IPS-20b (cell line): ENCODE data around the gene PAFAH1B2.

Experiments used
- H3K27ac ChIP-seq: one replicate; pipeline ENCODE4 v1.5.1; 2013; ENCODE audit warnings: low read length
- H3K27me3 ChIP-seq: 2 replicates; pipeline ENCODE4 v1.6.1; 2013; ENCODE audit warnings: mild to moderate bottlenecking, low read length, inconsistent platforms; ENCODE audit not compliant: insufficient read depth
- H3K36me3 ChIP-seq: 2 replicates; pipeline ENCODE4 v1.6.1; 2013; ENCODE audit warnings: low read depth, mild to moderate bottlenecking, inconsistent platforms, low read length, moderate library complexity; ENCODE audit not compliant: insufficient read depth
- H3K4me1 ChIP-seq: 2 replicates; pipeline ENCODE4 v1.6.1; 2013; ENCODE audit warnings: mild to moderate bottlenecking, control low read depth, inconsistent platforms, low read length, moderate library complexity; ENCODE audit not compliant: insufficient read depth
- H3K4me3 ChIP-seq: 2 replicates; pipeline ENCODE4 v1.5.1; 2013; ENCODE audit warnings: mild to moderate bottlenecking, low read length, inconsistent platforms
- H3K9ac ChIP-seq: 2 replicates; pipeline ENCODE4 v1.6.1; 2013; ENCODE audit warnings: low read depth, mild to moderate bottlenecking, inconsistent platforms, low read length, moderate library complexity
- H3K9me3 ChIP-seq: 2 replicates; pipeline ENCODE4 v1.6.1; 2013; ENCODE audit warnings: mild to moderate bottlenecking, low read depth, low read length, inconsistent platforms; ENCODE audit not compliant: insufficient read depth

The PAFAH1B2 gene

DNA sequence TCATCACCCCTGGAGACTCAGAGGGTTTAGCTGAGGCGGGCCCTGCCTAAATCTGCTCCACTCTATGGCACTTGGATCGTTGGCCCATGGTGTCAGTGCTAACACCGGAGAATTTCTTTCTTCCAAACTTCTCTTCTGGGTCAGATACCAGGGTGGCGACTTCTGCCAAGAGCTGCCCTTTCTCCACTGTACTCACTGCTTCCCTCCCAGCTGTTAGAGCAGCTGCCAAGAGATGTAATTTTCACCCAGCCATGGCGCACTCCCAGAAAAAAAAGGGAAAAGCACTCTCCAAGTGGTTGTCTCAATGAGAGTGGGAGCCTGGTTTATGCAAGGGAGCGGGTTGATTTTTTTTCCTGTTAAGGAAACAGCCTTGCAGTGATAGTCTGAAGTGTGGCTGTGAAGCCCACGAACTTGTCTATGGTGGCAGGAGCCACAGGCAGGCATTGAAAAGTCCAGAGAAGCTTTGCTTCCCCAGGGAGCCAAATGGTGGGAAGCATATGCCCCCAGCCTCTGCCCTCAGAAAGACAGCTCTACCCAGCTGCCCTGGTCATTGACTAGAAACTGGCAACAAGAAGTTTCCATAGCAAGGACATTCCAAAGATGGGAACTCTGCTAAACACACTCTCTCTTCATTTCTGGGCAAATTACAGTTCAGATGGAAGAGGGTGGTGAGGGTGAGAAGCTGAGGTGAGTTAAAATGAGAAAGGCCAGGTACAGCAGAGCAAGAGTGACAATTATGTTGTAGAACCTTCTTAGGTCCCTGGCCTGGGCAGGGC lies 77.1 kb downstream of the PAFAH1B2 start:
- no peak overlapping the region for H3K4me3 ChIP-seq
- peaks cover 68% of the 10 kb centered on the region for H3K36me3 ChIP-seq
- H3K4me1 ChIP-seq, result no peaks in the 10 kb centered on the region
- H3K9me3 ChIP-seq, result no peaks in the 10 kb centered on the region
- no peaks in the 10 kb centered on the region for H3K27me3 ChIP-seq
- no peak overlapping the region for H3K9ac ChIP-seq
- H3K27ac ChIP-seq, result no peak overlapping the region

DNA sequence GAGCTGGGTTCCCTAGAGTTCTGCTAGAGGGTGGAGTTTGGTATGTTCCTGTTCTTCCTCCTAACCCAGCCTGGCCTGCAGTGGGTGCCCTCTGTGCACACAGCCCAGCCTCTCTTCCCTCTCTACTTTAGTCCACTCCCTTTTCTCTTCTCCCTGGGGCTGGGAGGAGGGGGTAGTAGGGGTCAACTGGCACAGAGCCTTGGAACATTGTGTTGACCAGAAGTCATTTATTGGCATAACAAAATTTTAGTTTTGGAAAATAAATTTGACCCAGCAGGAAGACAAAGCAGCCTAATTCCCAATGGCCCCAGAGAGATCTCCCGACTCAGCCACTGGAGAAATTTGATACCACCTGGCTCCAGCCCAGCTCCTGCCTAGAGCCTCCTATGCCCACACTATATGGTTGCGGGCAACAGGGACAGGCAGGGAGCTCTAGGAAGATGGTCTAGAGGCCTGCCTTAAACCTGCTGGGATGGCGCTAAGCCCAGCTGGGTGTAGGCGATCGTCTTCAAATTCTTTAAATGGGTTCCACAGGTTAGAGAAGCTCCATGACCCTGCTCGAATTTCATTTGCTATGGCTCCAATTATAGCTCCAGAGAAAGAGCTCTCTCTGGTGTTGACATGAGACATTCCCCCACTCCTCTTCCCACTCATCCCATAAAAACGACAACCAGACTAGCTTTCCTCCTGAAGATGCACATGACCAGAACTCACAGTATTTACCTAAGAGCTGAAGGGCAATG lies 77.9 kb downstream of the PAFAH1B2 start:
- Histone ChIP-seq H3K4me1 (no peaks in the 10 kb centered on the region), H3K27me3 (no peaks in the 10 kb centered on the region), H3K9ac (no peak overlapping the region), H3K27ac (no peak overlapping the region), H3K4me3 (no peak overlapping the region), H3K36me3 (peaks cover 67% of the 10 kb centered on the region), H3K9me3 (no peaks in the 10 kb centered on the region)

DNA sequence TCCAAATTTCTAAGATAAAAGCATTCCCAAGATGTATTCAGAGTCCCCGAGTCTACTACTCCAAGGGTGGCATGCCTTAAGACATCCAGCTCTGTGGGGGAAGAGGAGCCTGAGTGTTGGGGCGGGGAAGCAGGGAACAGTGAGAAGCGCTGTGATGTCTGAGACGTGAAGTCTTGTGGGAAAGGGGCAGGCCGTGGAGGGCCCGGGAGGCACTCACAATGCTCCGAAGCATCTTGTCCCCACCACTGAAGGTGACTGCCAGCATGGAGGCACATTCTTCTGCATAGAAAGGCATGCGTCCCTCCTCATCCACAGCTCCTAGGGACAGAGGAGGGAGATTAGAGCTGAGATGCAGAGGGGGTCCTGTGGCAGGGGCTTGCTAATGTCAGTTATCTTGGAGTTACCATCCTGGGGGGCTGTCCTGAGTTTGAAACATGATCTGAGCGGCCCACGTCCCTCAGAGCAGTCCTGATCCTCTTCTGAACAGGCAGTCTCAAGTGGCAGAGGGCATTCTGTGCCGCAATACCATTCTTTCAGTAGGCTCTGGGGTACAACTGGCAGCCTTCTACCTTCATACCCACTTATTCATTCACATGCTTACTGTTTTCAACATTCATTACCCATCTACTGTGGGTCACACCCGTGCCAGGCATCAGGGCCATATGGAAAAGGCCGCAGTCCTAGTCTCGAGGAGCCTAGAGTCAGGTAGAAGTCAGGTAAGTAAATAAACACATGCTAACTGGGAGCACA lies 79.1 kb downstream of the PAFAH1B2 start:
- H3K9ac ChIP-seq, result no peak overlapping the region
- no peaks in the 10 kb centered on the region for H3K4me1 ChIP-seq
- H3K27ac ChIP-seq, result no peak overlapping the region
- H3K36me3 ChIP-seq, result peaks cover 65% of the 10 kb centered on the region
- no peak overlapping the region for H3K4me3 ChIP-seq
- H3K9me3 ChIP-seq, result no peaks in the 10 kb centered on the region
- no peaks in the 10 kb centered on the region for H3K27me3 ChIP-seq

DNA sequence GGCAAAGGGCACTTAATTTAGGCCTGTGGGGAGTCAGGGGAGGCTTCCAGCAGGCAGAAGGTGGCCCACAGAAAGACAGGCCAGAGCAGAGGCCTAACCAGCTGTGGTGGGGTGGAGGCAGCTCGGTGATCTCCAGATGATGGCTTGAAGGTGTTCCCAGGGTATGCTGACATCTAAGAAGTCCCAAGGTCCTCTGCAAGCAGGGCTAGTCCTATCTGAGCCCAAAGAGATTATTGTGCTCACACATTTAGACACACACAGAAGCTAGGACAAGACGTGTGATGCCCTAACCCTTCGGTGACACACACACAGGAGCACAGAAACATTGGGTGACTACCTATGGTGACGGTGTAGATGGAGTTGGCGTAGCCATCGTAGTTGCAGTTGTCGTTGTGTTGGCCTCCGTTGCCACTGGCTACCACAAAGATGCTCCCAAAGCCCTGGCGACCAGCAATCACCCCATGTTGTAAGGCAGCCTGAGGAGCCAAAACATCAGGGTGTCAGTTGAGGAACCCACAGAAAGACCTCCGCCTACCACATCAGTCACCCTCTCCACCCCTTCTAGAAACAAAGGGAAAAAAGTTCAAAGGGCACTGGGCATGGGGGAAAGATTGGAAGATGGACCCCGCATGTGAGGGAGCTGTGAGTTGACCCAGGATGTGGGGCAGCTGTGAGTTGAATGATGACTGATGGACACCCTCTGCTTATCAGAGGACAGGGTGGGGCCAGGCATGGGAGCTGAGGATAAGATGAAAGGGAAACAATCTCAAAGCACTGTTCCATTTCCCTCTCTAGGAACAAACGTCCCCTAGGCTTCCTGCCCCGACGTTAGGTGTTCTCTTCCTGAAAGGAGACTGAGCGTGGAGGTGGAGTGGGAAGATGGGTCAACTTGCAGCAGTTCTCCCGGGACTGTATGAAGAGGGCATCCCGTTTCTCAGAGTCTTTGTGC lies 79.9 kb downstream of the PAFAH1B2 start:
- peaks cover 63% of the 10 kb centered on the region for H3K36me3 ChIP-seq
- H3K4me1 ChIP-seq, result no peaks in the 10 kb centered on the region
- no peaks in the 10 kb centered on the region for H3K9me3 ChIP-seq
- no peak overlapping the region for H3K27ac ChIP-seq
- H3K27me3 ChIP-seq, result no peaks in the 10 kb centered on the region
- no peak overlapping the region for H3K4me3 ChIP-seq
- no peak overlapping the region for H3K9ac ChIP-seq

DNA sequence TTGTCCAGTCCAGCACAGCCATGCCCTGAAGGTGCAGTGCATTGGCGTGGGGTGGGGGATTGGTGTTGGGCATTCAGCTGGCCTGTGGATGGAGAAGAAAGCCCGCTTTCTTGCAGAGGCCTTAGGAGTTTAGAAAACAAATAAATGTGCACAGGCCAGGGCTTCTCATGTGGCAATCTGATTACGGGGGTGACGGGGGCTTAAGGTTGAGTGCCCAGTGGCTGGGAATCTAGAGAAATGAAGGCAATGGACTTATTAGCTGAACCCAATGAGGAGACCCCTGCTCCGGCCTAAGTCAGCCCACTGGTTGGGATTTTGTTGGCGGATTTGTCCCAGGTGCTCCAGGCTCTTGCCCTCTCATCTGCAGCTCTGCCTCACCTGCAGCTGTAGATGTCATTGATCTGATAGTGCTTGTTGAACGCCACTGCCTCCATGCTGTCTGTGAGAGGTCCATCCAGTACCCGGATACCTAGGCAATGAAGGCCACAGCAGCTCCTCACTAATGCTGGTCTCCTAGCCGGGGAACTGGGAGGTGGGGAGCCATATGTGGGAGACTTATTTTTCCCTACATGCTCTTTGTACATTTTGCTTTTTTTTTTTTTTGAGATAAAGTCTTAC lies 81.6 kb downstream of the PAFAH1B2 start:
- Histone ChIP-seq H3K4me1 (no peaks in the 10 kb centered on the region), H3K27me3 (no peaks in the 10 kb centered on the region), H3K36me3 (peaks cover 58% of the 10 kb centered on the region), H3K9me3 (no peaks in the 10 kb centered on the region), H3K4me3 (no peak overlapping the region), H3K27ac (no peak overlapping the region), H3K9ac (no peak overlapping the region)
